ENCODE data around the gene SPEG. TPM values are rescaled to one million over a fixed set of nuclear protein-coding genes. Genes with fewer than 3 reads are reported as not detected.

The SPEG gene
- total and polyA plus RNA-seq, 2 donors (not counting 3 experiments of a cell fraction or from before 2014, with no cell fraction given), result 0.84 to 3.5 TPM

- peaks cover 44 to 47% of the 10 kb centered on the region in 2 experiments for H3K27me3 ChIP-seq (ENCODE audit: control insufficient read depth in 2 of 2, insufficient read depth in 2 of 2, low read length in 2 of 2)
- ChIA-PET POLR2A (no interaction called here), CTCF (interaction anchor here (1.0 to 19.9 kb wide), 4 partner anchors 9 to 44 kb away, joined by 3 to 731 read pairs (median 30); partner anchors contain the start of gene GMPPA)
- no peaks in the 10 kb centered on the region for H3K4me1 ChIP-seq (ENCODE audit: control insufficient read depth, extremely low read depth, insufficient read depth, low read length)
- H3K9me3 ChIP-seq (replicated peaks; ENCODE audit: control insufficient read depth, insufficient read depth, low read length), result no peaks in the 10 kb centered on the region
- no peaks in the 10 kb centered on the region for H3K79me2 ChIP-seq (ENCODE audit: control insufficient read depth, insufficient read depth, low read length)
- H3K9ac ChIP-seq (replicated peaks; ENCODE audit: extremely low read depth, insufficient read depth, low read length), result no peak overlapping the region
- H3K27ac ChIP-seq (ENCODE audit: insufficient read depth, low read depth, low read length), result no peak overlapping the region
- intact Hi-C loops (cut with micrococcal nuclease) (no loop called here), dilution Hi-C loops (cut with MboI; ENCODE audit: extremely low pct_ligation_motif_present, low sequenced_read_pairs) (no loop called here)
- no peaks in the 10 kb centered on the region for H3K9me1 ChIP-seq (replicated peaks; ENCODE audit: control insufficient read depth, extremely low read depth, insufficient read depth, low read length)
- H2AFZ ChIP-seq (ENCODE audit: low read depth, low read length), result no peak overlapping the region
- no peaks in the 10 kb centered on the region for H3K36me3 ChIP-seq (ENCODE audit: control insufficient read depth in 2 of 2, extremely low read depth in 1 of 2, insufficient read depth in 2 of 2, low read length in 2 of 2)
- no TSS peak for BruUV-seq (replicated peaks)
- no peak overlapping the region for H3K4me3 ChIP-seq (replicated peaks in 1 of 3; ENCODE audit: insufficient read depth in 1 of 3, low read depth in 1 of 3, low read length in 3 of 3)
- TF ChIP-seq EZH2 (IDR thresholded peaks at IDR 0.05; ENCODE audit: borderline replicate concordance, low read depth, low read length, severe bottlenecking), result peak; percentile 96
- TF ChIP-seq GATA2 (IDR thresholded peaks at IDR 0.05; ENCODE audit: insufficient read depth, insufficient read length, low read depth, low read length), result no peak
- TF ChIP-seq POLR2AphosphoS5 (IDR thresholded peaks at IDR 0.05; ENCODE audit: insufficient read depth, low read depth, low read length), result no peak
- H3K4me2 ChIP-seq (ENCODE audit: insufficient read depth, low read length), result no peak overlapping the region
- no peaks in the 10 kb centered on the region for H4K20me1 ChIP-seq (replicated peaks; ENCODE audit: control insufficient read depth, extremely low read depth, insufficient read depth, low read length)
- DNase-seq (ENCODE audit: low read depth, low spot score) (no peak), FAIRE-seq (no peak)
Measured at GRCh38 chr2:219484343-219485200, 49.9 kb downstream of the SPEG start.

- H3K27ac ChIP-seq (ENCODE audit: insufficient read depth, low read depth, low read length), result no peak overlapping the region
- no peaks in the 10 kb centered on the region for H3K9me1 ChIP-seq (replicated peaks; ENCODE audit: control insufficient read depth, extremely low read depth, insufficient read depth, low read length)
- H3K79me2 ChIP-seq (ENCODE audit: control insufficient read depth, insufficient read depth, low read length), result no peaks in the 10 kb centered on the region
- no peak overlapping the region for H3K4me3 ChIP-seq (replicated peaks in 1 of 3; ENCODE audit: insufficient read depth in 1 of 3, low read depth in 1 of 3, low read length in 3 of 3)
- ChIA-PET CTCF (interaction anchor here (1.0 to 19.9 kb wide), 5 partner anchors 9 to 44 kb away, joined by 3 to 731 read pairs (median 11); partner anchors contain the start of gene GMPPA), POLR2A (no interaction called here)
- no peak overlapping the region for H2AFZ ChIP-seq (ENCODE audit: low read depth, low read length)
- no peaks in the 10 kb centered on the region for H3K9me3 ChIP-seq (replicated peaks; ENCODE audit: control insufficient read depth, insufficient read depth, low read length)
- H3K27me3 ChIP-seq (ENCODE audit: control insufficient read depth in 2 of 2, insufficient read depth in 2 of 2, low read length in 2 of 2), result peaks cover 44 to 47% of the 10 kb centered on the region in 2 experiments
- no peak overlapping the region for H3K9ac ChIP-seq (replicated peaks; ENCODE audit: extremely low read depth, insufficient read depth, low read length)
- no peak for TF ChIP-seq POLR2AphosphoS5 (IDR thresholded peaks at IDR 0.05; ENCODE audit: insufficient read depth, low read depth, low read length)
- TF ChIP-seq GATA2 (IDR thresholded peaks at IDR 0.05; ENCODE audit: insufficient read depth, insufficient read length, low read depth, low read length), result no peak
- TF ChIP-seq MAX (IDR thresholded peaks at IDR 0.05; ENCODE audit: insufficient read depth, insufficient read length), result no peak
- TF ChIP-seq MYC (IDR thresholded peaks at IDR 0.05; ENCODE audit: low read depth, low read length), result no peak
- TF ChIP-seq CTCF (IDR thresholded peaks at IDR 0.05; ENCODE audit: extremely low read depth in 1 of 2, insufficient read depth in 1 of 2, low read depth in 1 of 2, low read length in 2 of 2), result no peak
- TF ChIP-seq JUN (IDR thresholded peaks at IDR 0.05; ENCODE audit: borderline replicate concordance, insufficient read depth, insufficient read length, low read depth), result no peak
- intact Hi-C loops (cut with micrococcal nuclease), result no loop called here
- no peaks in the 10 kb centered on the region for H4K20me1 ChIP-seq (replicated peaks; ENCODE audit: control insufficient read depth, extremely low read depth, insufficient read depth, low read length)
- dilution Hi-C loops (cut with MboI; ENCODE audit: extremely low pct_ligation_motif_present, low sequenced_read_pairs), result no loop called here
- FAIRE-seq (no peak), DNase-seq (ENCODE audit: low read depth, low spot score) (no peak)
- no TSS peak for BruUV-seq (replicated peaks)
- H3K4me1 ChIP-seq (ENCODE audit: control insufficient read depth, extremely low read depth, insufficient read depth, low read length), result no peaks in the 10 kb centered on the region
- H3K36me3 ChIP-seq (ENCODE audit: control insufficient read depth in 2 of 2, extremely low read depth in 1 of 2, insufficient read depth in 2 of 2, low read length in 2 of 2), result no peaks in the 10 kb centered on the region
- H3K4me2 ChIP-seq (ENCODE audit: insufficient read depth, low read length), result no peak overlapping the region
Measured at GRCh38 chr2:219485201-219485580, 50.5 kb downstream of the SPEG start.
